K562 (cell line): ENCODE measurements around the gene CNPY4. TPM values are rescaled to one million over a fixed set of nuclear protein-coding genes. Genes with fewer than 3 reads are reported as not detected.
A peak's percentile ranks its signal among the peaks of the same experiment; 100 is the strongest.

Experiments used
- FOXK1 ChIP-seq: sonication (generic); formaldehyde crosslinking; IDR thresholded peaks from 2 replicates; pipeline ENCODE4 v1.8.0; 2022; ENCODE audit warnings: missing genetic modification reagents, mild to moderate bottlenecking, borderline replicate concordance
- FOXK2 ChIP-seq, 2 experiments: fragments of 450-650 bp; IDR thresholded peaks in 1 of 2; conservative IDR thresholded peaks in 1 of 2; 2 replicates each; pipeline ENCODE4 v1.6.1; 2016; ENCODE audit warnings: low read depth in 2 of 2, mild to moderate bottlenecking in 1 of 2
- FOXP1 ChIP-seq: sonication (generic); formaldehyde crosslinking; IDR thresholded peaks from 2 replicates; pipeline ENCODE4 v1.8.0; 2022; ENCODE audit warnings: mild to moderate bottlenecking, missing genetic modification reagents
- FOXP4 ChIP-seq: sonication (generic); formaldehyde crosslinking; IDR thresholded peaks from 2 replicates; pipeline ENCODE4 v1.8.0; 2022; ENCODE audit warnings: mild to moderate bottlenecking, missing genetic modification reagents, borderline replicate concordance
- HSF4 ChIP-seq: fragments of 250-450 bp; sonication (Bioruptor Pico); IDR thresholded peaks from 2 replicates; pipeline ENCODE4 v2.1.2; 2022; ENCODE audit warnings: mild to moderate bottlenecking, moderate library complexity, borderline replicate concordance
- MBD1 ChIP-seq: fragments of 250-450 bp; sonication (Bioruptor Pico); IDR thresholded peaks from 2 replicates; pipeline ENCODE4 v1.8.0; 2022; ENCODE audit warnings: inconsistent platforms
- MCM3 ChIP-seq: fragments of 450-650 bp; IDR thresholded peaks from 2 replicates; pipeline ENCODE4 v1.6.1; 2016
- PTBP1 ChIP-seq: fragments of 200-400 bp; formaldehyde crosslinking; IDR thresholded peaks from 2 replicates; pipeline ENCODE4 v1.6.1; 2017; ENCODE audit warnings: low read depth, low read length
- SAP30 ChIP-seq: fragments of 200-600 bp; sonication (generic); IDR thresholded peaks from 2 replicates; pipeline ENCODE4 v1.6.1; 2012; ENCODE audit warnings: borderline replicate concordance, low read depth, mild to moderate bottlenecking, moderate library complexity, low read length, control low read depth, inconsistent platforms; ENCODE audit not compliant: insufficient read depth, poor library complexity, severe bottlenecking
- SRSF9 ChIP-seq: fragments of 200-400 bp; formaldehyde crosslinking; IDR thresholded peaks from 2 replicates; pipeline ENCODE4 v1.6.1; 2017; ENCODE audit warnings: low read depth, low read length, borderline replicate concordance
- TBP ChIP-seq: optimal IDR thresholded peaks from 2 replicates; pipeline ENCODE3; 2011; ENCODE audit warnings: low read depth, low read length, improper control_type of control experiment
- WHSC1 ChIP-seq: IDR thresholded peaks from one replicate; pipeline ENCODE4 v1.6.1; 2012; ENCODE audit warnings: low read length, control low read depth, inconsistent platforms
- ZNF217 ChIP-seq: sonication (generic); formaldehyde crosslinking; IDR thresholded peaks from 2 replicates; pipeline ENCODE4 v1.8.0; 2022; ENCODE audit warnings: mild to moderate bottlenecking, missing genetic modification reagents
- ZNF584 ChIP-seq: fragments of 200-800 bp; sonication (Bioruptor generic); IDR thresholded peaks from 2 replicates; pipeline ENCODE4 v1.6.1; 2016; ENCODE audit warnings: low read depth, mild to moderate bottlenecking, missing genetic modification characterization, missing compliant biosample characterization
- ZNF778 ChIP-seq: fragments of 450-650 bp; formaldehyde crosslinking; IDR thresholded peaks from 2 replicates; pipeline ENCODE4 v1.4.0; 2020; ENCODE audit warnings: mild to moderate bottlenecking, moderate library complexity
- polyA plus RNA-seq, 8 experiments: library from polyadenylated mRNA; depleted of rRNA in 4 of 8; stranded (reverse) in 5 of 8; unstranded in 3 of 8; fragments of >200 nt; fragmentation: Nextera tagmentation in 2 of 8; fragmentation: Illumina TruSeq in 1 of 8; extraction: Ambion mirVana in 2 of 8; extraction: Trizol in 1 of 8; gene quantifications; 2 replicates each; pipeline versions ENCODE4 v1.2.1 to v1.2.3, GENCODE V29; 2011 to 2014; ENCODE audit warnings: inconsistent platforms in 1 of 8, missing spikeins in 1 of 8
- total RNA-seq, 7 experiments: library from RNA; depleted of rRNA in 6 of 7; stranded (reverse); fragments of >200 nt in 6 of 7; fragmentation: Illumina TruSeq in 2 of 7; extraction: Trizol in 2 of 7; gene quantifications; 2 replicates each; pipeline versions ENCODE4 v1.2.1 to v1.2.3, GENCODE V29; 2011 to 2021; ENCODE audit warnings: low replicate concordance in 1 of 7
- TF ChIP-seq, protein P1 (sequence below): sonication (generic); formaldehyde crosslinking; IDR thresholded peaks from 2 replicates; pipeline ENCODE4 v1.8.1; 2022; ENCODE audit warnings: missing genetic modification reagents

Gene CNPY4
- total and polyA plus RNA-seq, 9 of the 15 experiments (the other 6 are each of a cell fraction or from before 2014, with no cell fraction given), result 1.9 to 11.2 (median 7.0) TPM

DNA sequence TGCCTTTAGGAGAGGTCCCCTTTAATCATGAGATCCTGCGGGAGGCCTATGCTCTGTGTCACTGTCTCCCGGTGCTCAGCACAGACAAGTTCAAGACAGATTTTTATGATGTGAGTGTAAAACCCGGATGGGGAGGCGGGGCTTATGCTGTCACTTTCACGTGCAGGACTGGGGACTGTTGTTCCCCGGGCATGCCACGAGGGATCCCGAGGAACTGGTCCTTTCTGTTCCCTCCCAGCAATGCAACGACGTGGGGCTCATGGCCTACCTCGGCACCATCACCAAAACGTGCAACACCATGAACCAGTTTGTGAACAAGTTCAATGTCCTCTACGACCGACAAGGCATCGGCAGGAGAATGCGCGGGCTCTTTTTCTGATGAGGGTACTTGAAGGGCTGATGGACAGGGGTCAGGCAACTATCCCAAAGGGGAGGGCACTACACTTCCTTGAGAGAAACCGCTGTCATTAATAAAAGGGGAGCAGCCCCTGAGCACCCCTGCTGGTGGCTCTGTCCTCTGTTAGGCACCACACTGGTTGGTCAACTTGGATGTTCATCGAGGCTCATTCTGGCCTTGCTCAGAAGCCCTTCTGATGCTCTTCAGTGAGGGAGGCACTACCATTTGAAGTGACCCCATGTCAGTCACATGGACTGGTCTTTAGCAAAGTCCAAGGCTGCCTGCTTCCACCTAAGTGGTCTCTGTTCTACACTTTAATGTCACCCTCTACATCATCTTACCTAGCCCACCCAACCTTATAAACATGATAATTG lies 27.8 kb upstream of the CNPY4 start (continued):
- no peak for TF ChIP-seq MCM3
- TF ChIP-seq FOXP1, result no peak
- no peak for TF ChIP-seq ZNF778
- no peak for TF ChIP-seq TBP
- TF ChIP-seq SRSF9, result no peak
- no peak for TF ChIP-seq ZNF217 (CRISPR knock-in tag)
- TF ChIP-seq FOXK2 (conservative IDR thresholded peaks at IDR 0.05 in 1 of 2, IDR thresholded peaks at IDR 0.05 in 1 of 2; ENCODE audit: low read depth in 2 of 2), result no peak
- no peak for TF ChIP-seq HSF4 (CRISPR knock-in tag)
- TF ChIP-seq FOXP4, result no peak
- 0 out of 2 replicates have a peak, but pooled peaks have one; percentile 42 for TF ChIP-seq FOXK1
- no peak for TF ChIP-seq MBD1 (CRISPR knock-in tag)
- no peak for TF ChIP-seq ZNF584 (CRISPR knock-in tag)
- no peak for TF ChIP-seq WHSC1
- TF ChIP-seq, protein P1, sequence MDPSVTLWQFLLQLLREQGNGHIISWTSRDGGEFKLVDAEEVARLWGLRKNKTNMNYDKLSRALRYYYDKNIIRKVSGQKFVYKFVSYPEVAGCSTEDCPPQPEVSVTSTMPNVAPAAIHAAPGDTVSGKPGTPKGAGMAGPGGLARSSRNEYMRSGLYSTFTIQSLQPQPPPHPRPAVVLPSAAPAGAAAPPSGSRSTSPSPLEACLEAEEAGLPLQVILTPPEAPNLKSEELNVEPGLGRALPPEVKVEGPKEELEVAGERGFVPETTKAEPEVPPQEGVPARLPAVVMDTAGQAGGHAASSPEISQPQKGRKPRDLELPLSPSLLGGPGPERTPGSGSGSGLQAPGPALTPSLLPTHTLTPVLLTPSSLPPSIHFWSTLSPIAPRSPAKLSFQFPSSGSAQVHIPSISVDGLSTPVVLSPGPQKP (CRISPR knock-in tag), result no peak
- no peak for TF ChIP-seq PTBP1
- TF ChIP-seq SAP30, result no peak
